Cardiac muscle cell (in vitro differentiated cells and primary cell): ENCODE data around the gene TCTN1. TPM values are rescaled to one million over a fixed set of nuclear protein-coding genes. Genes with fewer than 3 reads are reported as not detected.

ENCODE experiments used
- DNase-seq, 2 donors: peaks; one replicate each; pipeline versions ENCODE4 v3.0.0 to v3.0.0-alpha.2; 2010 to 2017; ENCODE audit warnings: low read depth in 1 of 2, low spot score in 1 of 2
- H3K27ac ChIP-seq: fragments of 200-600 bp; sonication (generic); 2 replicates; pipeline ENCODE4 v1.5.1; 2016
- H3K27me3 ChIP-seq: fragments of 200-600 bp; sonication (generic); 2 replicates; pipeline ENCODE4 v1.6.0; 2016; ENCODE audit warnings: control low read depth
- H3K36me3 ChIP-seq: fragments of 200-600 bp; sonication (generic); 2 replicates; pipeline ENCODE4 v1.5.1; 2016; ENCODE audit warnings: control low read depth
- H3K4me1 ChIP-seq: fragments of 200-600 bp; sonication (generic); 2 replicates; pipeline ENCODE4 v1.8.1; 2017; ENCODE audit warnings: low read depth, mild to moderate bottlenecking, mixed run types
- H3K4me3 ChIP-seq: fragments of 200-600 bp; sonication (generic); 2 replicates; pipeline ENCODE4 v1.5.1; 2016; ENCODE audit warnings: mild to moderate bottlenecking
- H3K9me3 ChIP-seq: fragments of 200-600 bp; sonication (generic); 2 replicates; pipeline ENCODE4 v1.5.1; 2017; ENCODE audit warnings: low read depth, mild to moderate bottlenecking, control low read depth
- polyA plus RNA-seq: library from polyadenylated mRNA; unstranded; fragments of >200 nt; fragmentation: Nextera tagmentation; extraction: Ambion mirVana; gene quantifications from 2 replicates; pipeline ENCODE4 v1.2.1, GENCODE V29; 2016
- total RNA-seq: library from RNA; depleted of rRNA; stranded (reverse); fragments of >200 nt; gene quantifications from 2 replicates; pipeline ENCODE4 v1.2.3, GENCODE V29; 2016
- TF ChIP-seq, protein P1 (sequence below): IDR thresholded peaks from 2 replicates; pipeline ENCODE4 v1.5.1; 2012; ENCODE audit warnings: low read depth, mild to moderate bottlenecking, low read length

TCTN1 gene
- total and polyA plus RNA-seq, 2 experiments from 2014 or later: 49.1 to 54.1 TPM

DNA sequence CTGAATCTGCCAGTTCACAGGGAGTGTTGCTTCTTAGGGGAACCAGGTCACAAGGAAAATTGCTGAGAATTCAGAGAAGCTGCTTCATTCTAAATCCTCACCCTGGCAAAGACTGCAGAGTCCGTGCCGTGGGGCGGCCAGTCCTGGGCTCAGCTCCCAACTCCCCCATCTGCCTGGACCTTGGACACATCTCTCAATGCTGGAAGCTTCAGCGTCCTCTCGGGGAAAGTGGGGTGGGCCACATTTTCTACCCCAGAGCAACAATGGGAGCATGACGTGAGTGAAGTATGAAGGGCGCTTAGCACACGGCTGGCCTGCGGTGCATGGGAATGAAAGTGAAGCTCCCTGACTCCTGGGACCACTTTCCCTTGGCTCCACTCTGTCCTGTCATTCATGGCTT lies 43.8 kb downstream of the TCTN1 start:
- H3K27me3 ChIP-seq: no peaks in the 10 kb centered on the region
- H3K4me1 ChIP-seq: no peaks in the 10 kb centered on the region
- H3K27ac ChIP-seq: no peak overlapping the region
- DNase-seq: no peak
- H3K4me3 ChIP-seq: no peak overlapping the region
- no peaks in the 10 kb centered on the region for H3K36me3 ChIP-seq
- TF ChIP-seq, protein P1, sequence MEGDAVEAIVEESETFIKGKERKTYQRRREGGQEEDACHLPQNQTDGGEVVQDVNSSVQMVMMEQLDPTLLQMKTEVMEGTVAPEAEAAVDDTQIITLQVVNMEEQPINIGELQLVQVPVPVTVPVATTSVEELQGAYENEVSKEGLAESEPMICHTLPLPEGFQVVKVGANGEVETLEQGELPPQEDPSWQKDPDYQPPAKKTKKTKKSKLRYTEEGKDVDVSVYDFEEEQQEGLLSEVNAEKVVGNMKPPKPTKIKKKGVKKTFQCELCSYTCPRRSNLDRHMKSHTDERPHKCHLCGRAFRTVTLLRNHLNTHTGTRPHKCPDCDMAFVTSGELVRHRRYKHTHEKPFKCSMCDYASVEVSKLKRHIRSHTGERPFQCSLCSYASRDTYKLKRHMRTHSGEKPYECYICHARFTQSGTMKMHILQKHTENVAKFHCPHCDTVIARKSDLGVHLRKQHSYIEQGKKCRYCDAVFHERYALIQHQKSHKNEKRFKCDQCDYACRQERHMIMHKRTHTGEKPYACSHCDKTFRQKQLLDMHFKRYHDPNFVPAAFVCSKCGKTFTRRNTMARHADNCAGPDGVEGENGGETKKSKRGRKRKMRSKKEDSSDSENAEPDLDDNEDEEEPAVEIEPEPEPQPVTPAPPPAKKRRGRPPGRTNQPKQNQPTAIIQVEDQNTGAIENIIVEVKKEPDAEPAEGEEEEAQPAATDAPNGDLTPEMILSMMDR: no peak
- H3K9me3 ChIP-seq: no peaks in the 10 kb centered on the region

- DNase-seq: no peak
- Histone ChIP-seq H3K4me3 (no peak overlapping the region), H3K36me3 (no peaks in the 10 kb centered on the region), H3K9me3 (no peaks in the 10 kb centered on the region), H3K27me3 (no peaks in the 10 kb centered on the region), H3K27ac (no peak overlapping the region), H3K4me1 (no peaks in the 10 kb centered on the region)
- TF ChIP-seq, protein P1: no peak
Measured at GRCh38 chr12:110658242-110658641, 44.3 kb downstream of the TCTN1 start.

- H3K27ac ChIP-seq: no peak overlapping the region
- no peak overlapping the region for H3K4me3 ChIP-seq
- H3K36me3 ChIP-seq: no peaks in the 10 kb centered on the region
- TF ChIP-seq, protein P1: no peak
- H3K27me3 ChIP-seq: no peaks in the 10 kb centered on the region
- no peaks in the 10 kb centered on the region for H3K4me1 ChIP-seq
- no peaks in the 10 kb centered on the region for H3K9me3 ChIP-seq
- DNase-seq: no peak
Measured at GRCh38 chr12:110658878-110659277, 44.9 kb downstream of the TCTN1 start.

DNA sequence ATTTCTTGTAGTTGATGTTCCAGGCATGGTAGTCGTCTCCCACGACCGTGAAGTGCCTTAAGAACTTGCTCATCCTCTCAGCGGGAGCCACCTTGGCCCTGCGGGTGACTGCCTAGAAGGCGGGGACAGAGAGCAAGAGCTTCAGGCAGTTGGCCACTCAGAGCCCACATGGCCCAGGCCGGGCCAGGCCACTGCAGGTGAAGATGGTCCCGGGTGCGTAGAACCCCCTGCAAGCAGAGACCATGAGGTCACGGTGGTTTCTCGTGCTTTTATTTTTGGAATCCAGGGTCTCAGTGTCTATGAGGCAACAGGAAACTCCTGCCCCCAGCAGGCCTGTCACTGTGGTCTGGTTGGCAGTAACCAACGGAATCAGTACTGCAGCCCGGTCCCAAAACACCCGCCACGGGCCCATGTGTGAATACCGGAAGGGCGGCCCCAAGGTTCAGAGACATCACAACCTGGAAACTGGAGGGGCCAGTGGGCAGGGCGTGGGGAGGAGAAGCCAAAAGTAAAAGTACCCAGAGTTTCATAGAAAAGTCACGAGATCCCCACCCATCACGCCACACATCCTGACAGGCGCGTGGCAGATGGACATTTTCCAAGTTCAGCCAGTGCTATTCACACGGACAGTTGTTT lies 47.5 kb downstream of the TCTN1 start:
- TF ChIP-seq, protein P1: no peak
- no peaks in the 10 kb centered on the region for H3K4me1 ChIP-seq
- DNase-seq: no peak
- H3K36me3 ChIP-seq: no peaks in the 10 kb centered on the region
- no peak overlapping the region for H3K4me3 ChIP-seq
- no peak overlapping the region for H3K27ac ChIP-seq
- H3K9me3 ChIP-seq: no peaks in the 10 kb centered on the region
- H3K27me3 ChIP-seq: no peaks in the 10 kb centered on the region

DNA sequence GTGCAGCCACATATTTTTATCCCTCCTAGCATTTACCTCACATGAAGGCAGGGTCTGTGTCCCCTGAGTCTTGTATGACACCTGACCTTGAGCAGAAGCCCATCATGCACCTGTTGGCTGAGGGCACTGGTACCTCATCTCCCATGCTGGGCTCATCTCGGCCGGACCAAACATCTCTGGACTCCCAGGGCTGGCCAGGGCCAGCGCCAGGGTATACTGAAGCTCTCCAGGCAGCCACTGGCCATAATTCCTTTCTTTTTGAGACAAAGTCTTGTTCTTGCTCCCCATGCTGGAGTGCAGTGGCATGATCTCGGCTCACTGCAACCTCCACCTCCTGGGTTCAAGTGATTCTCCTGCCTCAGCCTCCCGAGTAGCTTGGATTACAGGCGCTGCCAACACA lies 53.0 kb downstream of the TCTN1 start:
- Histone ChIP-seq H3K9me3 (no peaks in the 10 kb centered on the region), H3K4me1 (no peaks in the 10 kb centered on the region), H3K27me3 (no peaks in the 10 kb centered on the region), H3K36me3 (no peaks in the 10 kb centered on the region), H3K27ac (no peak overlapping the region), H3K4me3 (no peak overlapping the region)
- no peak for DNase-seq
- TF ChIP-seq, protein P1: no peak

DNA sequence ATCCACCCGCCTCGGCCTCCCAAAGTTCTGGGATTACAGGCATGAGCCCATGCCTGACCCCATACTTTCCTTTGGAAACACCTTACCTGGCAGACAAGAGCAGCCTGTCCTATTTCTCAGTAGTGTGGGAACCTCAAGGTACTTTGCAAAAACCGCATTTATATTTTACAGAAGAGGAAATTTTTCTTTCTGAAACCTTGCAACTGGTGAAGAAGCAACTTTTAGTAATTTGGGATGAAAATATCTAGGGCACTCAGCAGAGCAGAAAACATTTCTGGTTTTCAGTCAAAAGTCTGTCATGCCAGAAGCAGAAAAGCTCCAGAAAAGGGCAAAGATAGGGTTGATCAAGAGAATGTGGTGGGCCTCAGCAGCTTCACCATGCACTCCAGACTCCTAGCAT lies 53.7 kb downstream of the TCTN1 start:
- no peaks in the 10 kb centered on the region for H3K36me3 ChIP-seq
- H3K27ac ChIP-seq: no peak overlapping the region
- H3K27me3 ChIP-seq: no peaks in the 10 kb centered on the region
- TF ChIP-seq, protein P1: no peak
- DNase-seq: no peak
- H3K9me3 ChIP-seq: no peaks in the 10 kb centered on the region
- H3K4me1 ChIP-seq: no peaks in the 10 kb centered on the region
- H3K4me3 ChIP-seq: no peak overlapping the region
